ENCODE data around the gene CA10. TPM values are rescaled to one million over a fixed set of nuclear protein-coding genes. Genes with fewer than 3 reads are reported as not detected.

Gene CA10
- total and polyA plus RNA-seq, 2 experiments from 2014 or later, result 0.92 to 1.5 TPM

- TF ChIP-seq ZNF462 (CRISPR knock-in tag; IDR thresholded peaks at IDR 0.05) (no peak), EZH2phosphoT487 (IDR thresholded peaks at IDR 0.05; ENCODE audit: unreplicated experiment) (no peak), POLR2AphosphoS5 (IDR thresholded peaks at IDR 0.05; ENCODE audit: low read depth) (no peak), CREB1 (CRISPR knock-in tag; IDR thresholded peaks at IDR 0.05; ENCODE audit: low read depth) (no peak), STAT1 (IDR thresholded peaks at IDR 0.05; ENCODE audit: unreplicated experiment) (no peak), EZH2 (IDR thresholded peaks at IDR 0.05; ENCODE audit: low read depth, unreplicated experiment) (no peak), ZNF114 (CRISPR knock-in tag; IDR thresholded peaks at IDR 0.05) (no peak), REST (IDR thresholded peaks at IDR 0.05; ENCODE audit: unreplicated experiment) (no peak), ETS1 (IDR thresholded peaks at IDR 0.05) (no peak), ZNF331 (CRISPR knock-in tag; IDR thresholded peaks at IDR 0.05; ENCODE audit: low read depth) (no peak)
Observed at GRCh38 chr17:51817117-51817516, 341.4 kb downstream of the CA10 start (continued).

Data from GM23338 (cell line).